Activated CD8-positive, alpha-beta memory T cell treated with anti-CD3 and anti-CD28 coated beads, Interleukin-2, amount 10 ng/mL, durations not matched to agents 7 days and 5 days (primary cell): ENCODE results near the gene CNTNAP2. TPM values are rescaled to one million over a fixed set of nuclear protein-coding genes. Genes with fewer than 3 reads are reported as not detected.

Source experiments
- ATAC-seq: fragments of 150-1000 bp; cut with Tn5 transposase; one replicate; pipeline ENCODE4 v1.10.0; 2021; ENCODE audit warnings: moderate library complexity
- CTCF ChIA-PET: fragments of 350-600 bp; sonication (Branson Sonifier 250); formaldehyde crosslinking; loops from one replicate; lab custom pipeline; 2021; ENCODE audit warnings: antibody characterized with exemption; lab: Charles Lee
- DNase-seq: peaks from one replicate; pipeline ENCODE4 v3.0.0-alpha.2; 2020
- H3K27ac Mint-ChIP-seq: one replicate; pipeline ENCODE4 v1.8.0; 2021; ENCODE audit warnings: mild to moderate bottlenecking, mixed read lengths
- H3K27me3 Mint-ChIP-seq: one replicate; pipeline ENCODE4 v1.8.0; 2021; ENCODE audit warnings: mixed read lengths
- H3K36me3 Mint-ChIP-seq: one replicate; pipeline ENCODE4 v1.8.0; 2021; ENCODE audit warnings: mild to moderate bottlenecking, mixed read lengths
- H3K4me1 Mint-ChIP-seq: one replicate; pipeline ENCODE4 v1.8.0; 2021; ENCODE audit warnings: mixed read lengths
- H3K4me3 Mint-ChIP-seq: one replicate; pipeline ENCODE4 v1.8.0; 2021; ENCODE audit warnings: mild to moderate bottlenecking, moderate library complexity, mixed read lengths
- H3K9me3 Mint-ChIP-seq: one replicate; pipeline ENCODE4 v1.8.0; 2022; ENCODE audit warnings: low read depth, mixed read lengths
- total RNA-seq, 2 experiments: library from RNA; stranded (reverse); gene quantifications; one replicate each; pipeline ENCODE4 v1.2.3, GENCODE V29; 2021

The CNTNAP2 gene
- total RNA-seq, 2 experiments from 2014 or later = not detected

DNA sequence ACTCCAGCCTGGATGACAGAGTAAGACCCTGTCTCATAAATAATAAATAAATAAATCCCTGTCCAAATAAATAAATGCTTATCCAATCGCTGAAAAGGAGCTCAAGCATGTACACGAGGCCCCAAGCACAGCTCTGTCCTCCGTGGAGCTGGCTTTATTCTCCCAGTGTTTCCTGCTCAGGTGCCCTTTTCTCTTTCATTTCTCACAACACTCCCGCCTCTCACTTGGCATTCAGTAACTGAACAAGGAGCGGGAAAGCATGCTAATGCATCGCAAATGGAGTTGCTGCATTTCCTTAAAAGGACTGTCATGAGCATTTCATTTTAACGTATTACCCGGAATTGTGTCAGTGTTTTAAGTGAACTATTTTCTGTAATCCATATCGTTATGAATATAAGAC, 2263.1 kb downstream of the CNTNAP2 start:
- DNase-seq (no peak), ATAC-seq (no peak)
- CTCF ChIA-PET = no interaction called here
- Mint-ChIP-seq H3K9me3 (no peaks in the 10 kb centered on the region), H3K4me1 (no peaks in the 10 kb centered on the region), H3K27me3 (no peaks in the 10 kb centered on the region), H3K27ac (no peak overlapping the region), H3K4me3 (no peak overlapping the region), H3K36me3 (no peaks in the 10 kb centered on the region)

DNA sequence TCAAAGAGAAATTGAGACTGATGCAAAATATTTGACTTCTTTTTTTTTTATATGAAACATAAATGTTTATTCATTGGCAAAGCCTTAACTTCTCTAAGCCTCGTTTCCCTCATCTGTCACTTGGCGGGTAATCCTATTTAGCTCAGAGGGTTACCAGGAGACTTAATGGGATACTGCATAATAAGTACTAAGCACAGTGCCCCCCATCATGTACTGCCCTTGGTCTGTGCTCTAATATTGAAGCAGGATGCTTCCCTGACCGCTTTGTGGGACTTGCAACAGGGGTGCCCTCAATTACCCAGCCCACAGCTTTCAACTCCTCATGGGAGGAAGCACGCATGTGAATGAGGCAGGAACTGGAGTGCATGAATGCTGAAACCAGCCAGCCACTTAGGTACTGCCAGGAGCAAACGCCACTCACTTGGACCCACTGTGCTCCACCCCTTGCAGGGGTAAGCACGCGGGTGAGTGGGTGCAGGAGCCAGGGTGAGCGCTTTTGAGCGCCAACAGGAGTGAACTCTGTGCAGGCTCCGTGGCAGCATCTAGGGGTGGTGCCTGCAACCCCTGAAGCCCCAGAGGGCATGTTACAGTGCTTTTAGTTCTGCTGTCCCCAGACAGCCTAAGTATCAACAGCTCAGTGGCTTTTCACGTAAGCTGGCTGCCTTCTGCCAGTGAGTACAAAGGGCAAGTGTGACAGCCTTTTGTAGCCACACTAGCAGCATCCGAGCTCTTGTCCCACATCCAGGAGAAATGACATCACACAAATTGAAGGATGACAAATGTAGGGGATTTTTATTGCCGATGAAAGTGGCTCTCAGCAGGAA, 2264.2 kb downstream of the CNTNAP2 start:
- ATAC-seq = no peak
- no peak for DNase-seq

DNA sequence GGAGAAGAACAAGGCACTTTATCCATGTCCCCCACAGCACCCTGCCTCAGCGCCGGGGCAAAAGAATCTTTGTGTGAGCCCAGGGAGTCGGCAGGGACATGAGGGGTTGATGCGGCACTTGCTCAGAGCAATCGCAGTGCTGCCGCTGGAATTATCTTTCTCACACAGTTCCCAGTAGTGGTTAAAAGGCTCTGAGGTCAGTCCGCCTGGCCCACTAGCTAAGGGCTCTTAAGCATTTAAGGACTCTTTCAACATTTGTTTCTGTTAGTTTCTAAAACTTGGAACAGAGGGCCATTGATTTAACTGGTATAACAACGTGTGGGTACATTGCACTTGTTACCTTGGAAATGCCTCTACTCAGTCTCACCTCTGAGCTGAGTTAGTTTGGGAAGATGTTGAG, 2266.0 kb downstream of the CNTNAP2 start:
- H3K27me3 Mint-ChIP-seq = peaks cover 4% of the 10 kb centered on the region
- ATAC-seq (no peak), DNase-seq (no peak)
- no peaks in the 10 kb centered on the region for H3K36me3 Mint-ChIP-seq
- H3K9me3 Mint-ChIP-seq = no peaks in the 10 kb centered on the region
- H3K4me3 Mint-ChIP-seq = no peak overlapping the region
- CTCF ChIA-PET = interaction anchor here (0.6 kb wide), 1 partner anchor 42 kb away, joined by 5 read pairs; no protein-coding TSS in a partner anchor
- no peaks in the 10 kb centered on the region for H3K4me1 Mint-ChIP-seq
- H3K27ac Mint-ChIP-seq = no peak overlapping the region

More for the DNA sequence above, 2264.2 kb downstream of the CNTNAP2 start:
- Mint-ChIP-seq H3K4me3 (no peak overlapping the region), H3K36me3 (no peaks in the 10 kb centered on the region), H3K27me3 (no peaks in the 10 kb centered on the region), H3K4me1 (no peaks in the 10 kb centered on the region), H3K27ac (no peak overlapping the region), H3K9me3 (no peaks in the 10 kb centered on the region)
- CTCF ChIA-PET = interaction anchor here (0.7 kb wide), 1 partner anchor 326 kb away, joined by 3 read pairs; no protein-coding TSS in a partner anchor

DNA sequence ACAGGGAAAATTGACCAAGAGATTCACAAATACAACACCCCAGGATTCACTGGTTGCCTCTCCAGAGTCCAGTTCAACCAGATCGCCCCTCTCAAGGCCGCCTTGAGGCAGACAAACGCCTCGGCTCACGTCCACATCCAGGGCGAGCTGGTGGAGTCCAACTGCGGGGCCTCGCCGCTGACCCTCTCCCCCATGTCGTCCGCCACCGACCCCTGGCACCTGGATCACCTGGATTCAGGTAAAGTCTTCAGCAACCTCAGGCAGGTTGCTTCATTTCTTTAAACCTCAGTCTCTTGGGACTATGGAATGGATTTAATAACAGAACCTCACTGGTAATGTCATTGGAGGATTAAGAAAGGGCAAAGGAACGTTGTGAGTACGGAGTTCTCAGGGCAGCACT, 2267.1 kb downstream of the CNTNAP2 start:
- Mint-ChIP-seq H3K4me1 (no peaks in the 10 kb centered on the region), H3K36me3 (no peaks in the 10 kb centered on the region), H3K27me3 (peaks cover 4% of the 10 kb centered on the region), H3K9me3 (no peaks in the 10 kb centered on the region), H3K4me3 (no peak overlapping the region), H3K27ac (no peak overlapping the region)
- ATAC-seq = no peak
- CTCF ChIA-PET = no interaction called here
- no peak for DNase-seq

DNA sequence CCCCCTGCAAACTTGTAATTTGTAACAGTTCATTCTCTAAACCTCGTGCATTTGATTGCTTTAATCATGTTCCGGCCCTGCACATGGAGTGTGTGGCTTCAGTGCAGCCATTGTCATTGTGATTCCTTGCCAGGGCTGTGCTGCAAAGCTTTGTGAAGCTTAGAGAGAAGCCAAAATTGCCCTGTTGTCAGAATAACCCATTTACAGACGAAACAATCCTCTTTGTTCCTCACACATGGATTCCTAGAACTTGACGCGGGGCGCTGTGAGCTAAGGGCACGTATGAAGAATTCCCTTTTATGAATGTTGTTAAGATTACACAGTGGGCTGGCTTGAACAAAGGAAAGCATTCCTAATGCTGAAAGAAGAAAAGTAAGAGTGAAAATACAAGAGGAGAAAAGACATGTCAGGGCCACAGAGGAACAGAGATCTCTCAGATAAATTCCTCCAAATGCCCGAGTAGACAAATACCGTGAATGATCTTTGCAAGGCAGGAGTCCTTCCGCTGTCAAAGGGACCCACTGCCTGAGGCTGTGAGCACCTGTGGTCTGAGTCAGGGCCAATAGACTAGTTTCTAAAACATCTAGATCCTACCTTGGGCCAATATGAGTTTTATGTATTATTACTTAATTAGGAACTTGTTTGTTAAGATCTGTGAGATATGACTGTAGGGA, 2268.5 kb downstream of the CNTNAP2 start:
- no peaks in the 10 kb centered on the region for H3K4me1 Mint-ChIP-seq
- peaks cover 2% of the 10 kb centered on the region for H3K9me3 Mint-ChIP-seq
- H3K27me3 Mint-ChIP-seq = peaks cover 4% of the 10 kb centered on the region
- ATAC-seq (no peak), DNase-seq (no peak)
- H3K36me3 Mint-ChIP-seq = no peaks in the 10 kb centered on the region
- CTCF ChIA-PET = no interaction called here
- H3K4me3 Mint-ChIP-seq = no peak overlapping the region
- H3K27ac Mint-ChIP-seq = no peak overlapping the region

DNA sequence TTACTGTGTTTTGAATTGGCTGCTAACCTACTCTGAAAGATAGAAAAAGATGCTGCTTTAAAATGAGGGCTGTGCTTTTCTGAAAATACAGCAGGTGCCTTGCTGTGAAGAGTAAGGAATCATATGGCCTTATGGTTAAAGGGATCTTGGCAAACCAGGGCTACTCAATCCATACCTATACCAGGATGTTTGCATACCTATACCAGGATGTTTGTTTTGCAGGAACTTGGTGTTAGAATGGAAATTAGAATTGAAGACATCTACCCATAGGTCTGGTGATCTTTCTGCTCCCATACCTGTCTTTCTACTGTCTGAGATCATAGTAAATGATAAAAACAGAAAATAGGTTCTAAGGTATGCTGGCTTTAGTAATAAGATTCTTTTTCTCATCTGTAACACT, 2273.8 kb downstream of the CNTNAP2 start:
- Mint-ChIP-seq H3K36me3 (no peaks in the 10 kb centered on the region), H3K27ac (no peak overlapping the region)
- CTCF ChIA-PET = no interaction called here

DNA sequence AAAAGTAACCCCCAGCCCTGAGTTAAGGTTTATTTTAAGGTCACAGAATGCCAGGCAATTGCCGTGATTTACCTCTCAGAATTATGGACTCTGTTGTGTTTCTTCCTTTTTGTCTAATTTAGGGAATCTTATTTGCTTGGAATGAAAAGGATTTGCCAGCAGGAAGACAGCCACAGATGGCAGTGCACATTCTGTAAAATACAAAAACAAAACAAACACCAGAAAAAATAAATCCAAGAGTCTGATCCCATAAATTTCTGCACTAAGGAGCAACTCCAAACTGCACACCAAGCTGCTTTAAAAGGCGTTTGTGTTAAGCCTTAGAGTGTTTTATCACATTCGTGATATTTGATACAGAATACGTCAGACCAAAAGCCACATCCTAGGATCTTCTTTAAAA, 2275.0 kb downstream of the CNTNAP2 start:
- H3K36me3 Mint-ChIP-seq = no peaks in the 10 kb centered on the region
- no peak for ATAC-seq
- DNase-seq = no peak
- no peak overlapping the region for H3K4me3 Mint-ChIP-seq
- CTCF ChIA-PET = no interaction called here
- peaks cover 2% of the 10 kb centered on the region for H3K9me3 Mint-ChIP-seq
- H3K27me3 Mint-ChIP-seq = peaks cover 17% of the 10 kb centered on the region
- no peak overlapping the region for H3K27ac Mint-ChIP-seq
- H3K4me1 Mint-ChIP-seq = no peaks in the 10 kb centered on the region

More for the DNA sequence above, 2273.8 kb downstream of the CNTNAP2 start:
- no peaks in the 10 kb centered on the region for H3K4me1 Mint-ChIP-seq
- no peak for DNase-seq
- ATAC-seq = no peak
- H3K9me3 Mint-ChIP-seq = peaks cover 2% of the 10 kb centered on the region
- no peak overlapping the region for H3K4me3 Mint-ChIP-seq
- peaks cover 8% of the 10 kb centered on the region for H3K27me3 Mint-ChIP-seq

DNA sequence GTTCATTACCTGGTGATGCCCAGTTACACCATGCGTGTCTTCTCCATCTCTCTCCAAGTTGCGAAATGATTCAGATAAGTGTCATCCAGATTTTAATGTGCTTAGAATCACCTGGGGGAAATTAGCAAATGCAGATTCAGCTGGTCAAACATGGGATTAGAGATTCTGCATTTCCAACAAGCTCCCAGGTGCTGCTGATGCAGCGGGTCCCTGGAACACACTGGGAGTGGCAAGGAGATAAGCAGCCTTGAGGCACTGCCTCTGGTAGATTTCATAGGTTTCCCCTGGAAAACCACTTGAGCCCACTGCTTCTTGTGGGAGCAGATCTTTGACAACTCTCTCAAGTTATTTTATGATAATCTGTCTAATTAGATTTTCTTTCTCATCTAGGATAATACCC, 2278.0 kb downstream of the CNTNAP2 start:
- Mint-ChIP-seq H3K27me3 (peaks cover 41% of the 10 kb centered on the region), H3K36me3 (no peaks in the 10 kb centered on the region), H3K27ac (no peak overlapping the region), H3K4me3 (no peak overlapping the region), H3K9me3 (no peaks in the 10 kb centered on the region), H3K4me1 (peaks cover 4% of the 10 kb centered on the region)
- DNase-seq = no peak
- no peak for ATAC-seq
- CTCF ChIA-PET = no interaction called here

DNA sequence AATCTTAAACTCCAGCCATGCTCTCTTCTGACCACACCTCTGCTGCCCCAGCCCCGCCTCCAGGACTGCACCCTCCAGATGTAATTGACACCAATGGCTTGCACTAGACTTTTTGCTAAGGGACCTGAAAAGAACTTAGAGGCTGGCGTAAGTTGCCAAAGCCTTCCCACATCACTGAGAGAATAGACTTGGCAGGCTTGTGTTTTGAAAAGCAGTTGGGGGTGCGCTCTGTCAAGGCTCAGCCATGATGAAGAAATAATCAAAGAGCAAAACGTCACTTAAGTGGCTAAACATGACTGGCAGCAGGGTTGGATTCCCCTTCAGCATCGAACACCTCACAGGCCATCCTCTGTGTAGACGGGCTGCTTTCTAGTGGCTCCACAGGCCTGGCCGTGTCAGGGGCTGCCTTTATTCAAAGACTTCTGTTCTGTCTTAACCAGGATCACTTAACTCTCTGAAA, 2278.8 kb downstream of the CNTNAP2 start:
- Mint-ChIP-seq H3K27ac (no peak overlapping the region), H3K4me3 (no peak overlapping the region), H3K36me3 (no peaks in the 10 kb centered on the region), H3K4me1 (peaks cover 4% of the 10 kb centered on the region), H3K9me3 (no peaks in the 10 kb centered on the region), H3K27me3 (peaks cover 47% of the 10 kb centered on the region)
- CTCF ChIA-PET = no interaction called here
- DNase-seq (no peak), ATAC-seq (no peak)

DNA sequence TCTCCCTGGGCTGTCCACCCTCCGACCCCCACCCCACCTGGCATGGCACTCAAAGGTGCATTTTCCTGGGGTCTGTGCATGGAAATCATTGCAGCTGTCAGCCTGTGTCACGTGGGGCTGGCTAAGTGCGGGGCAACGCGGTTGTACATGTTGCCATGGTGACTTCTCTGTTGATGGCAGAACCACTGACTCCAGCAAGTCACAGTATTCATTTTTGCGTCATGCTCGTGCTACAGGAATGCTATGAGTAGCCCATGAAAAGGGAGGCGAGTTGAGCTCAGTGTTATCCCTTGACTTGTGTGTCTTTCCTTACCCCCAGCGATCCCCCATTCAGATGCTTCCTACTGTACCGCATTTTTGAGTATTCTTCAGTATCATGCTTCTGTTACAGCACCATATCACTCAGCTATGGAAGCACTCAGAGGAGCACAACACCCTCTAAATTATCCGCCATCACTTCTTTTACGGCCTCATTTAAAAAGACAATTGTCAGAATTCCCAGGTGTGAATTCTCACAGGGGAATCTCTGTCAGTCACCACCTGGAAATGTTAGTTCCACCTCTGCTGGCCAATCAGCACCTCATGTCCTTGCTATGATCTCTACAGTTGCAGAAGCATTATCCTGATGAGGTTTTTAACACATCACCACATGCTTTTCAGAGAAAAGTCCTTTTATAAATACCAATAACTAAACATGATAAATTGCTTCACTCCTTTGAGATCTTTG, 2279.6 kb downstream of the CNTNAP2 start:
- H3K4me3 Mint-ChIP-seq = no peak overlapping the region
- peaks cover 4% of the 10 kb centered on the region for H3K4me1 Mint-ChIP-seq
- H3K27me3 Mint-ChIP-seq = peaks cover 49% of the 10 kb centered on the region
- DNase-seq (no peak), ATAC-seq (no peak)
- no peaks in the 10 kb centered on the region for H3K36me3 Mint-ChIP-seq
- no peaks in the 10 kb centered on the region for H3K9me3 Mint-ChIP-seq
- H3K27ac Mint-ChIP-seq = no peak overlapping the region
- CTCF ChIA-PET = no interaction called here

DNA sequence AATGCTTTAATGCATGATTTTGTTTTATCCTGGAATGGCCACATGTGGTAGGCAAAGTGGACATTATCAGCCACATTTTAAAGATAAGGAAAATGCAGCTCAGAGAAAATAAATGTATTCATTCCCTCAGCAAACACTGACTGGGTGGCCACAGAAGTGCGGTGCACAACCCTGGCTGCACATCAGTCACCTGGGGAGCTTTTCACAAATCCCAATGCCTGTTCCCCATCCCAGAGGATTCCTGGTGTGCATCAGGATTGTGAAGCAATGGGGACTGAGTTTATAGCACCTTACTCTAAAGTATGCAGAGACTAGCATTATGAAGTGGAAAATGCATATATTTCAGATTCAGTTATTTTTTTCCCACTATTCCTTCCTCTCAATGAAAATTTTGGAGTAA, 2280.5 kb downstream of the CNTNAP2 start:
- peaks cover 51% of the 10 kb centered on the region for H3K27me3 Mint-ChIP-seq
- H3K9me3 Mint-ChIP-seq = no peaks in the 10 kb centered on the region
- DNase-seq (no peak), ATAC-seq (no peak)
- H3K4me1 Mint-ChIP-seq = peaks cover 4% of the 10 kb centered on the region
- H3K36me3 Mint-ChIP-seq = no peaks in the 10 kb centered on the region
- no peak overlapping the region for H3K27ac Mint-ChIP-seq
- H3K4me3 Mint-ChIP-seq = no peak overlapping the region
- CTCF ChIA-PET = no interaction called here

DNA sequence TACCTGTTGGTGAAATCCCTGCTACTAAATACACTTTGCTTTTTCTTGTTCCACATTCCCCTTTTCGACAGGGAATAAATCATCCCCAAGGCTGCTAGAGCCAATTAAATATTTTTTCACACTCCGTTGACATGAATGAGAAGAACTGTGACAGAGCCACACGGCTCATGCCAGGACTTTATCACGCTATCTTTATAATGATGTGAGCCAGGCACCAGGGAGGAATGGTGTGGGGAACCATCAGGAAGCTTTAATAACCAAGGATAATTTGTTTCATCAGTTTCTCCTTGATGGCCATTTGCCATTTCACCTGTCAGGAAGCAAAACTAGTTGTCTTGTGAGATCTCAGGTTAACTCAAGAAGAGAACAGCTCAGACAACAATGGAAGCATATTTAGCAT, 2280.9 kb downstream of the CNTNAP2 start:
- Mint-ChIP-seq H3K4me3 (no peak overlapping the region), H3K36me3 (no peaks in the 10 kb centered on the region), H3K9me3 (no peaks in the 10 kb centered on the region), H3K27ac (no peak overlapping the region), H3K4me1 (peaks cover 4% of the 10 kb centered on the region), H3K27me3 (peaks cover 54% of the 10 kb centered on the region)
- CTCF ChIA-PET = no interaction called here
- DNase-seq (no peak), ATAC-seq (no peak)

DNA sequence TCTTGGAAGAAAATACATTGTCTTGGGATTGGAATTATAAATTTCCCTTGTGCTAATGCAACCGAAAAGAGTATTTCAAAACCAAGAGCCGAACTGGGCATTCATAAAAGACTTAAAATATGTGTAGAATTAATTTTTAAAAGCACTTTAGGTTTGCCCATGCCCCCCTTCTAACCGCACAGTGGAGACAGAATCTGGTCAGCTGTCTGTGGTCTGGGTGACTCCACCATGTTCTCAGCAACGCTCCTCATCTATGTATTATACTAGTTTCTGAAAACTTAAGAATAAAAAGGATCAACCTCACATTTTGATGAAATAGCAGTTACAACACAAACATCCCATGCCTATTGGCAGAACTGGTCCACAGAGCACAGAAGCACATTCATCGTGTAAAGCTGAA, 2281.4 kb downstream of the CNTNAP2 start:
- CTCF ChIA-PET = no interaction called here
- Mint-ChIP-seq H3K4me1 (peaks cover 4% of the 10 kb centered on the region), H3K27ac (no peak overlapping the region), H3K9me3 (no peaks in the 10 kb centered on the region), H3K36me3 (no peaks in the 10 kb centered on the region), H3K27me3 (peaks cover 53% of the 10 kb centered on the region), H3K4me3 (no peak overlapping the region)
- no peak for DNase-seq
- no peak for ATAC-seq
